ENCODE data around the gene CLRN3.

DNA sequence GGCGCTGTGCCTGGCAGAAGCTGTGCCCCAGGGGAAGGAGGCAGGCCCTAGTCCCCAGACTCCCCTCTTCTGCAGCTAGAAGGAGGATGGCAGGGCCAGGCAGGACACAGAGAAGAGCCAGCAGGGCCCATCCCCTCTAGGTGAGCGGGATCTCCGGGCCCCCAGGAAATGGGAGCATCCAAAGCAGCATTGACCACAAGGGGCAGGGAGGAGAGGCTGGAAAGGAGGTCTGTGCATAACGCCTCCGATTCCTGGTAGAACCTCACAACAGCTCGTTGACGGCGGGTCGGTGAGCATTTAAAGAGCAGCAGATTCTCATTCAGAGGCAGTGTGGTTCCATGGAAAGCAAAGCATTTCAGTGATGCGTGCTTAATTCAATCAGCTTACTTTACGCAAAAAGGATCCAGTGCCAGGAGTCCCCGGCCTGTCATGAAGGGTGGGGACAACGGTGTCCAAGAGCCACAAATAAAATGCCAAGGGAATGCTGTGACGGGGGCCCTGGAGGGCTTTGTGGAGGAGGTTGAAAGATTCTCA lies 41.0 kb downstream of the CLRN3 start:
- TF ChIP-seq POLR2AphosphoS5 (IDR thresholded peaks at IDR 0.05; ENCODE audit: low read depth, low read length) (no peak), TAF1 (IDR thresholded peaks at IDR 0.05; ENCODE audit: borderline replicate concordance, insufficient read depth, low read length) (no peak), FOXP2 (optimal IDR thresholded peaks at IDR 0.05; ENCODE audit: borderline replicate concordance, extremely low read depth, extremely low read length, insufficient read depth) (no peak), SIN3A (IDR thresholded peaks at IDR 0.05; ENCODE audit: borderline replicate concordance, insufficient read depth, low read length) (no peak)
- TF ChIP-seq, protein P1, sequence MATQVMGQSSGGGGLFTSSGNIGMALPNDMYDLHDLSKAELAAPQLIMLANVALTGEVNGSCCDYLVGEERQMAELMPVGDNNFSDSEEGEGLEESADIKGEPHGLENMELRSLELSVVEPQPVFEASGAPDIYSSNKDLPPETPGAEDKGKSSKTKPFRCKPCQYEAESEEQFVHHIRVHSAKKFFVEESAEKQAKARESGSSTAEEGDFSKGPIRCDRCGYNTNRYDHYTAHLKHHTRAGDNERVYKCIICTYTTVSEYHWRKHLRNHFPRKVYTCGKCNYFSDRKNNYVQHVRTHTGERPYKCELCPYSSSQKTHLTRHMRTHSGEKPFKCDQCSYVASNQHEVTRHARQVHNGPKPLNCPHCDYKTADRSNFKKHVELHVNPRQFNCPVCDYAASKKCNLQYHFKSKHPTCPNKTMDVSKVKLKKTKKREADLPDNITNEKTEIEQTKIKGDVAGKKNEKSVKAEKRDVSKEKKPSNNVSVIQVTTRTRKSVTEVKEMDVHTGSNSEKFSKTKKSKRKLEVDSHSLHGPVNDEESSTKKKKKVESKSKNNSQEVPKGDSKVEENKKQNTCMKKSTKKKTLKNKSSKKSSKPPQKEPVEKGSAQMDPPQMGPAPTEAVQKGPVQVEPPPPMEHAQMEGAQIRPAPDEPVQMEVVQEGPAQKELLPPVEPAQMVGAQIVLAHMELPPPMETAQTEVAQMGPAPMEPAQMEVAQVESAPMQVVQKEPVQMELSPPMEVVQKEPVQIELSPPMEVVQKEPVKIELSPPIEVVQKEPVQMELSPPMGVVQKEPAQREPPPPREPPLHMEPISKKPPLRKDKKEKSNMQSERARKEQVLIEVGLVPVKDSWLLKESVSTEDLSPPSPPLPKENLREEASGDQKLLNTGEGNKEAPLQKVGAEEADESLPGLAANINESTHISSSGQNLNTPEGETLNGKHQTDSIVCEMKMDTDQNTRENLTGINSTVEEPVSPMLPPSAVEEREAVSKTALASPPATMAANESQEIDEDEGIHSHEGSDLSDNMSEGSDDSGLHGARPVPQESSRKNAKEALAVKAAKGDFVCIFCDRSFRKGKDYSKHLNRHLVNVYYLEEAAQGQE (IDR thresholded peaks at IDR 0.05; ENCODE audit: insufficient read depth in 1 of 2, low read depth in 2 of 2, low read length in 2 of 2): no peak

Data from PFSK-1 (cell line).